OCI-LY7 (cell line): Measurements from ENCODE around the gene MIDN. TPM values are rescaled to one million over a fixed set of nuclear protein-coding genes. Genes with fewer than 3 reads are reported as not detected.
A peak's percentile ranks its signal among the peaks of the same experiment; 100 is the strongest.

Experiments used
- BruUV-seq: library from RNA; stranded (reverse); fragments of 400-500 nt; replicated peaks from 2 replicates; lab custom pipeline; 2021; lab: Mats Ljungman, UMichigan
- CTCF ChIA-PET: fragments of 300-600 bp; sonication (Branson Sonifier 250); formaldehyde crosslinking; loops from one replicate; lab custom pipeline; 2022; ENCODE audit warnings: antibody characterized with exemption; ENCODE audit not compliant: unreplicated experiment; lab: Charles Lee
- POLR2A ChIA-PET: fragments of 300-600 bp; sonication (Branson Sonifier 250); formaldehyde crosslinking; loops from one replicate; lab custom pipeline; 2022; ENCODE audit warnings: antibody characterized with exemption; lab: Charles Lee
- DNase-seq: peaks from one replicate; pipeline ENCODE4 v3.0.0-alpha.2; 2015; ENCODE audit warnings: low spot score
- H2AFZ ChIP-seq: fragments of 200-600 bp; sonication (generic), shearing (Covaris generic); 2 replicates; pipeline ENCODE4 v1.6.1; 2014; ENCODE audit warnings: mild to moderate bottlenecking, antibody characterized with exemption, low read length, moderate library complexity
- H3K27ac ChIP-seq: fragments of 200-600 bp; sonication (generic); 2 replicates; pipeline ENCODE4 v1.5.1; 2014; ENCODE audit warnings: mixed run types, low read depth, mild to moderate bottlenecking, moderate library complexity, low read length, inconsistent platforms; ENCODE audit not compliant: poor library complexity, severe bottlenecking
- H3K36me3 ChIP-seq: fragments of 200-600 bp; sonication (generic); 2 replicates; pipeline ENCODE4 v1.6.1; 2014; ENCODE audit warnings: mild to moderate bottlenecking, antibody characterized with exemption, low read length, moderate library complexity, mixed read lengths; ENCODE audit not compliant: insufficient read depth
- H3K4me1 ChIP-seq: fragments of 200-600 bp; sonication (generic); 2 replicates; pipeline ENCODE4 v1.5.1; 2014; ENCODE audit warnings: mild to moderate bottlenecking, low read length; ENCODE audit not compliant: insufficient read depth, poor library complexity, severe bottlenecking
- H3K4me2 ChIP-seq: fragments of 200-600 bp; sonication (generic); 2 replicates; pipeline ENCODE4 v1.6.1; 2014; ENCODE audit warnings: mild to moderate bottlenecking, low read length
- H3K4me3 ChIP-seq: fragments of 200-600 bp; sonication (generic); 2 replicates; pipeline ENCODE4 v1.5.1; 2014; ENCODE audit warnings: mild to moderate bottlenecking, low read depth, low read length; ENCODE audit not compliant: poor library complexity, severe bottlenecking
- H3K79me2 ChIP-seq: fragments of 200-600 bp; sonication (generic); 2 replicates; pipeline ENCODE4 v1.6.1; 2016; ENCODE audit warnings: low read depth, mild to moderate bottlenecking, low read length, moderate library complexity, mixed read lengths; ENCODE audit not compliant: insufficient read depth
- H3K9me2 ChIP-seq: fragments of 200-600 bp; sonication (generic); 2 replicates; pipeline ENCODE4 v1.6.1; 2016; ENCODE audit warnings: mild to moderate bottlenecking, low read length, mixed read lengths; ENCODE audit not compliant: insufficient read depth
- H3K9me3 ChIP-seq: fragments of 200-600 bp; sonication (generic); 2 replicates; pipeline ENCODE4 v1.6.1; 2014; ENCODE audit warnings: mild to moderate bottlenecking, mixed run types, low read length, mixed read lengths
- H4K20me1 ChIP-seq: fragments of 200-600 bp; sonication (generic); 2 replicates; pipeline ENCODE4 v1.6.1; 2014; ENCODE audit warnings: mild to moderate bottlenecking, antibody characterized with exemption, low read length, moderate library complexity, mixed read lengths; ENCODE audit not compliant: insufficient read depth
- EZH2phosphoT487 ChIP-seq: fragments of 200-600 bp; sonication (generic); IDR thresholded peaks from 2 replicates; pipeline ENCODE4 v1.6.1; 2018; ENCODE audit warnings: low read depth, borderline replicate concordance, mild to moderate bottlenecking, mixed run types, antibody characterized with exemption, low read length, moderate library complexity, mixed read lengths
- intact Hi-C: fragments of 100-400 bp; cut with micrococcal nuclease; formaldehyde crosslinking; loops from one replicate; pipeline ENCODE4 v1.10.0; 2022; ENCODE audit not compliant: unreplicated experiment
- total RNA-seq, 2 experiments: library from RNA; depleted of rRNA in 1 of 2; stranded (reverse); fragments of >200 nt in 1 of 2; shearing (Covaris generic) in 1 of 2; gene quantifications; 2 replicates each; pipeline ENCODE4 v1.2.3, GENCODE V29; 2014 to 2022
- TF ChIP-seq, protein P1 (sequence below): fragments of 200-600 bp; sonication (generic); conservative IDR thresholded peaks from 2 replicates; pipeline ENCODE4 v1.5.1; 2014; ENCODE audit warnings: mild to moderate bottlenecking, antibody characterized with exemption, low read length, moderate library complexity, mixed read lengths

Gene MIDN
- total RNA-seq, 2 experiments from 2014 or later: 20.3 to 70.9 TPM

DNA sequence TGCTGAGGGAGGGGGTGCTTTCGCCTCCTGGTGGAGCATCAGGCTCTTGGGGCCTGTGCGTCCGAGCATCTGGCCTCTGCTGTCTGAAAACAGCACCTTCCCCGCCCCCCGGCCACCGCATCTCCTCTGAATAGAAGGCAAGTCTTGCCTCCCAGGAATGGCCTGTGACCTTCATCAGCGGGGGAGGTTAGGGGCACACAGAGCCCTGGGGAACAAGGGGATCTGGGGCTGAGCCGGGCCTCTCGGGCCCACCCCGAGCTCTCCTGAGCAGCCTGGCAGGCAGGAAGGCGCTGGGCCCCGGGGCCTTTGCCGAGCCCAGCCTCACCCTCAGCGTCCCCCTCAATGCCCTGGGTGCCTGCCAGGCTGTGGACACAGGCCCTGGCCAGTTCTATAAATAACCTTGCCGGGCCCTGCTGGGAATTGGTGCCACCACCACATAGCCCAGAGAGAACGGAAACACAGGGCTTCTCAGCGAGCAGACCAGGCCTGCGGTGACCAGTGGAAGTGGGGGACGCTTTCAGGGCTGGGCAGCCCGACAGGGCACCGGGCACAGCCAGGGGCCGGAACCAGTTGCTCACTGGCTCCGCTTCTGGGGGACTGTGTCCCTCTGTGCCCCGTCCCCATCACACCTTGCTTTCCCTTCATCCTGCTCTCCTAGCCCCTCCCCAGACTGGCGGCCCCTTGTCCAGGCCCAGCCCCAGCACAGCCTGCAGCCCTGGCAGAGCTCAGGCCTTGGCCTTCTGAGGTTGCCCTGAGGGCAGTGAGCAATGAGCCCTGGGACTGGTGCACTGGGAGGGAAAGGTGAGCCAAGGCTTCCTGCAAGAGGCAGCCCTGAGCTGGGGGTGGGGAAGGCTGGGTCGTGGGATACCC, 33.3 kb upstream of the MIDN start:
- peaks cover 5% of the 10 kb centered on the region for H3K4me1 ChIP-seq
- H3K9me3 ChIP-seq: no peaks in the 10 kb centered on the region
- H3K27ac ChIP-seq: no peak overlapping the region
- no peaks in the 10 kb centered on the region for H4K20me1 ChIP-seq
- TF ChIP-seq, protein P1, sequence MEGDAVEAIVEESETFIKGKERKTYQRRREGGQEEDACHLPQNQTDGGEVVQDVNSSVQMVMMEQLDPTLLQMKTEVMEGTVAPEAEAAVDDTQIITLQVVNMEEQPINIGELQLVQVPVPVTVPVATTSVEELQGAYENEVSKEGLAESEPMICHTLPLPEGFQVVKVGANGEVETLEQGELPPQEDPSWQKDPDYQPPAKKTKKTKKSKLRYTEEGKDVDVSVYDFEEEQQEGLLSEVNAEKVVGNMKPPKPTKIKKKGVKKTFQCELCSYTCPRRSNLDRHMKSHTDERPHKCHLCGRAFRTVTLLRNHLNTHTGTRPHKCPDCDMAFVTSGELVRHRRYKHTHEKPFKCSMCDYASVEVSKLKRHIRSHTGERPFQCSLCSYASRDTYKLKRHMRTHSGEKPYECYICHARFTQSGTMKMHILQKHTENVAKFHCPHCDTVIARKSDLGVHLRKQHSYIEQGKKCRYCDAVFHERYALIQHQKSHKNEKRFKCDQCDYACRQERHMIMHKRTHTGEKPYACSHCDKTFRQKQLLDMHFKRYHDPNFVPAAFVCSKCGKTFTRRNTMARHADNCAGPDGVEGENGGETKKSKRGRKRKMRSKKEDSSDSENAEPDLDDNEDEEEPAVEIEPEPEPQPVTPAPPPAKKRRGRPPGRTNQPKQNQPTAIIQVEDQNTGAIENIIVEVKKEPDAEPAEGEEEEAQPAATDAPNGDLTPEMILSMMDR: no peak
- no peak for TF ChIP-seq EZH2phosphoT487
- no TSS peak for BruUV-seq
- peaks cover 40% of the 10 kb centered on the region for H3K36me3 ChIP-seq
- ChIA-PET CTCF (interaction anchor here (0.6 kb wide), 1 partner anchor 21 kb away, joined by 4 read pairs; no protein-coding TSS in a partner anchor), POLR2A (no interaction called here)
- H3K9me2 ChIP-seq: no peaks in the 10 kb centered on the region
- H2AFZ ChIP-seq: no peak overlapping the region
- peaks cover 34% of the 10 kb centered on the region for H3K79me2 ChIP-seq
- no peak overlapping the region for H3K4me3 ChIP-seq
- H3K4me2 ChIP-seq: no peak overlapping the region
- intact Hi-C loops: no loop called here
- DNase-seq: no peak

- TF ChIP-seq, protein P1: no peak
- TF ChIP-seq EZH2phosphoT487: no peak
- POLR2A ChIA-PET: no interaction called here
- H3K36me3 ChIP-seq: peaks cover 37% of the 10 kb centered on the region
- CTCF ChIA-PET: no interaction called here
- H3K4me1 ChIP-seq: peaks cover 5% of the 10 kb centered on the region
- no peak overlapping the region for H3K27ac ChIP-seq
- intact Hi-C loops: no loop called here
- no TSS peak for BruUV-seq
- no peak overlapping the region for H2AFZ ChIP-seq
- H3K9me2 ChIP-seq: no peaks in the 10 kb centered on the region
- peaks cover 19% of the 10 kb centered on the region; the same call in 1 of the 2 replicates for H3K79me2 ChIP-seq
- no peak overlapping the region for H3K4me3 ChIP-seq
- no peak for DNase-seq
- H3K9me3 ChIP-seq: no peaks in the 10 kb centered on the region
- no peak overlapping the region for H3K4me2 ChIP-seq
- no peaks in the 10 kb centered on the region for H4K20me1 ChIP-seq
Observed at GRCh38 chr19:1216756-1217155, 31.6 kb upstream of the MIDN start.

DNA sequence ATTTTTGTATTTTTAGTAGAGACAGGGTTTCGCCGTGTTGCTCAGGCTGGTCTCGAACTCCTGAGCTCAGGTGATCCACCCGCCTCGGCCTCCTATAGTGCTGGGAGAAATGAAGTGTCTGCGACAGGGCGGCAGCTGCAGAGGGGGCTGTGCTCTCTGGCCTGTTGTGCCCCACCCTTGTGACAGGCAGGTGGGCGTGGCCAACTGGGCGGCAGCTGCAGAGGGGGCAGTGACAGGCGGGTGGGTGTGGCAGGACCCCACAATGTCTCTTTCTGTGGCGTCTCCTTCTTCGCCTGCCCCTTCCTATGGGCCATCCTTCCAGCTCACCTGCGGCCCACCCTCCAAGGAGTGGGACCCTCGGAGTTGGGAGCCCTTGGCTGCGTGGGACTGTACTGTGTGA, 31.0 kb upstream of the MIDN start:
- Histone ChIP-seq H3K4me2 (no peak overlapping the region), H3K36me3 (peaks cover 34% of the 10 kb centered on the region), H3K9me2 (no peaks in the 10 kb centered on the region), H3K27ac (no peak overlapping the region), H3K4me3 (no peak overlapping the region), H2AFZ (no peak overlapping the region), H4K20me1 (no peaks in the 10 kb centered on the region), H3K9me3 (no peaks in the 10 kb centered on the region), H3K4me1 (peaks cover 5% of the 10 kb centered on the region), H3K79me2 (peaks cover 14% of the 10 kb centered on the region; the same call in 1 of the 2 replicates)
- no TSS peak for BruUV-seq
- peak; percentile 35 for DNase-seq
- ChIA-PET POLR2A (no interaction called here), CTCF (interaction anchor here (0.7 kb wide), 1 partner anchor 172 kb away, joined by 3 read pairs; no protein-coding TSS in a partner anchor)
- intact Hi-C loops: no loop called here
- TF ChIP-seq, protein P1: no peak
- TF ChIP-seq EZH2phosphoT487: no peak
